RWPE2 (cell line): ENCODE data around the gene RNMT.

Experiments used
- ATAC-seq: fragments of 200-7000 bp; cut with Tn5 transposase; 3 replicates; pipeline ENCODE4 v1.9.1; 2021; ENCODE audit warnings: low read depth
- DNase-seq: peaks from one replicate; pipeline ENCODE4 v3.0.0-alpha.2; 2020; ENCODE audit warnings: low spot score
- H3K27ac ChIP-seq: fragments of 450-650 bp; 2 replicates; pipeline ENCODE4 v1.5.1; 2017; ENCODE audit warnings: mild to moderate bottlenecking; ENCODE audit not compliant: poor library complexity, severe bottlenecking
- H3K27me3 ChIP-seq: fragments of 250-450 bp; sonication (Bioruptor Pico); 2 replicates; pipeline ENCODE4 v1.5.1; 2021; ENCODE audit warnings: mild to moderate bottlenecking, moderate library complexity; ENCODE audit not compliant: insufficient read depth, poor library complexity, severe bottlenecking
- H3K36me3 ChIP-seq: fragments of 250-450 bp; sonication (Bioruptor Pico); 2 replicates; pipeline ENCODE4 v1.5.1; 2020; ENCODE audit warnings: low read depth, mild to moderate bottlenecking, moderate library complexity
- H3K4me1 ChIP-seq: fragments of 250-450 bp; sonication (Bioruptor Pico); 2 replicates; pipeline ENCODE4 v1.5.1; 2021; ENCODE audit warnings: mild to moderate bottlenecking, moderate library complexity; ENCODE audit not compliant: insufficient read depth, poor library complexity, severe bottlenecking
- H3K4me3 ChIP-seq: fragments of 250-450 bp; sonication (Bioruptor Pico); 2 replicates; pipeline ENCODE4 v1.5.1; 2021; ENCODE audit warnings: mild to moderate bottlenecking, moderate library complexity; ENCODE audit not compliant: severe bottlenecking
- H3K9me3 ChIP-seq: fragments of 250-450 bp; sonication (Bioruptor Pico); 2 replicates; pipeline ENCODE4 v1.5.1; 2021; ENCODE audit warnings: mild to moderate bottlenecking, moderate library complexity; ENCODE audit not compliant: severe bottlenecking
- CTCF ChIP-seq: fragments of 450-650 bp; IDR thresholded peaks from one replicate; pipeline ENCODE4 v1.5.1; 2017; ENCODE audit warnings: mild to moderate bottlenecking, moderate library complexity; ENCODE audit not compliant: poor library complexity, severe bottlenecking

Gene RNMT

GRCh38 chr18:13756671-13757070 lies 30.2 kb downstream of the RNMT start:
- Histone ChIP-seq H3K27me3 (no peaks in the 10 kb centered on the region), H3K4me3 (no peak overlapping the region), H3K36me3 (peaks cover 80% of the 10 kb centered on the region), H3K4me1 (no peaks in the 10 kb centered on the region), H3K27ac (no peak overlapping the region), H3K9me3 (no peaks in the 10 kb centered on the region)
- no peak for ATAC-seq
- no peak for DNase-seq
- no peak for TF ChIP-seq CTCF

GRCh38 chr18:13758622-13759021 lies 32.1 kb downstream of the RNMT start:
- no peak for ATAC-seq
- no peak for TF ChIP-seq CTCF
- H3K9me3 ChIP-seq, result no peaks in the 10 kb centered on the region

GRCh38 chr18:13760047-13760446 lies 33.6 kb downstream of the RNMT start:
- Histone ChIP-seq H3K9me3 (no peaks in the 10 kb centered on the region), H3K36me3 (peaks cover 59% of the 10 kb centered on the region), H3K27me3 (no peaks in the 10 kb centered on the region), H3K4me3 (no peak overlapping the region), H3K4me1 (no peaks in the 10 kb centered on the region), H3K27ac (no peak overlapping the region)
- ATAC-seq, result no peak
- no peak for DNase-seq
- TF ChIP-seq CTCF, result no peak

More at GRCh38 chr18:13758622-13759021, 32.1 kb downstream of the RNMT start:
- Histone ChIP-seq H3K36me3 (peaks cover 72% of the 10 kb centered on the region), H3K27ac (no peak overlapping the region), H3K27me3 (no peaks in the 10 kb centered on the region), H3K4me1 (no peaks in the 10 kb centered on the region), H3K4me3 (no peak overlapping the region)
- DNase-seq, result no peak

- no peak for TF ChIP-seq CTCF
- no peak overlapping the region for H3K27ac ChIP-seq
- ATAC-seq, result no peak
Measured at GRCh38 chr18:13762690-13763439, 36.4 kb downstream of the RNMT start.

GRCh38 chr18:13775058-13775457 lies 48.6 kb downstream of the RNMT start:
- Histone ChIP-seq H3K36me3 (no peaks in the 10 kb centered on the region), H3K4me1 (no peaks in the 10 kb centered on the region), H3K4me3 (no peak overlapping the region), H3K27ac (no peak overlapping the region), H3K9me3 (no peaks in the 10 kb centered on the region), H3K27me3 (no peaks in the 10 kb centered on the region)
- ATAC-seq (no peak), DNase-seq (no peak)
- TF ChIP-seq CTCF, result no peak

More at GRCh38 chr18:13762690-13763439, 36.4 kb downstream of the RNMT start:
- Histone ChIP-seq H3K9me3 (no peaks in the 10 kb centered on the region), H3K36me3 (peaks cover 31% of the 10 kb centered on the region), H3K4me3 (no peak overlapping the region), H3K27me3 (no peaks in the 10 kb centered on the region), H3K4me1 (no peaks in the 10 kb centered on the region)
- no peak for DNase-seq
